HG03095 (cell line): ENCODE data around the gene COASY.

Experiments
- ATAC-seq: cut with Tn5 transposase; IDR thresholded peaks from one replicate; pipeline ENCODE4 v1.9.1; 2021; ENCODE audit warnings: moderate library complexity; ENCODE audit not compliant: unreplicated experiment

Gene COASY

GRCh38 chr17:42561897-42562387, at the start of gene COASY:
Gene COASY (plus strand): TSS chr17:42562148. CDS start chr17:42562623, 475 bp downstream.
- ATAC-seq = peak; percentile 36

GRCh38 chr17:42512246-42512645, 49.7 kb upstream of the COASY start:
- ATAC-seq = no peak

GRCh38 chr17:42512733-42513251, 49.2 kb upstream of the COASY start:
- ATAC-seq = peak; percentile 47

GRCh38 chr17:42513686-42514085, 48.3 kb upstream of the COASY start:
- ATAC-seq = no peak

- ATAC-seq = no peak
Measured at GRCh38 chr17:42514279-42514678, 47.7 kb upstream of the COASY start.

GRCh38 chr17:42514867-42515266, 47.1 kb upstream of the COASY start:
- ATAC-seq = no peak

GRCh38 chr17:42517516-42517915, 44.4 kb upstream of the COASY start:
- no peak for ATAC-seq

GRCh38 chr17:42518046-42518754, 43.7 kb upstream of the COASY start:
- no peak for ATAC-seq

- no peak for ATAC-seq
Measured at GRCh38 chr17:42518755-42519545, 43.0 kb upstream of the COASY start.

- no peak for ATAC-seq
Measured at GRCh38 chr17:42519546-42520491, 42.1 kb upstream of the COASY start.

GRCh38 chr17:42520540-42520951, 41.4 kb upstream of the COASY start:
- no peak for ATAC-seq

GRCh38 chr17:42521036-42521435, 40.9 kb upstream of the COASY start:
- ATAC-seq = no peak

- ATAC-seq = no peak
Measured at GRCh38 chr17:42521666-42522262, 40.2 kb upstream of the COASY start.

- ATAC-seq = no peak
Measured at GRCh38 chr17:42522263-42522790, 39.6 kb upstream of the COASY start.

GRCh38 chr17:42522798-42523278, 39.1 kb upstream of the COASY start:
- no peak for ATAC-seq

GRCh38 chr17:42525221-42525620, 36.7 kb upstream of the COASY start:
- ATAC-seq = no peak

- ATAC-seq = no peak
Measured at GRCh38 chr17:42526031-42526444, 35.9 kb upstream of the COASY start.

- no peak for ATAC-seq
Measured at GRCh38 chr17:42527932-42528331, 34.0 kb upstream of the COASY start.

GRCh38 chr17:42529061-42529460, 32.9 kb upstream of the COASY start:
- no peak for ATAC-seq

- ATAC-seq = no peak
Measured at GRCh38 chr17:42530952-42531454, 30.9 kb upstream of the COASY start.
